ENCODE measurements around the gene SLC4A2.

- TF ChIP-seq CTCF (IDR thresholded peaks at IDR 0.05), result no peak
- no peak for TF ChIP-seq POLR2A (IDR thresholded peaks at IDR 0.05)
Measured at GRCh38 chr7:151091003-151091402, 31.6 kb downstream of the SLC4A2 start.

All from tibial nerve (tissue), 3 donors.